Tibial nerve (tissue), 3 donors: ENCODE measurements around the gene KRTAP12-4.

Experiments
- CTCF ChIP-seq, 5 experiments: fragments of 200-600 bp in 3 of 5; fragments of 450-650 bp in 2 of 5; sonication (generic) in 3 of 5; IDR thresholded peaks; one replicate each; pipeline ENCODE4 v1.5.1; 2016 to 2019; ENCODE audit warnings: antibody characterized with exemption in 5 of 5, mild to moderate bottlenecking in 3 of 5, moderate library complexity in 2 of 5
- POLR2A ChIP-seq, 2 donors: fragments of 450-650 bp; IDR thresholded peaks; one replicate each; pipeline ENCODE4 v1.6.1; 2017; ENCODE audit warnings: antibody characterized with exemption in 2 of 2, mild to moderate bottlenecking in 2 of 2, moderate library complexity in 2 of 2

GRCh38 chr21:44654576-44655175 is at the start of gene KRTAP12-4:
- TF ChIP-seq CTCF (IDR thresholded peaks at IDR 0.05): no peak
- TF ChIP-seq POLR2A (IDR thresholded peaks at IDR 0.05): no peak
